HCT116 (cell line): ENCODE measurements around the gene APBA1. TPM values are rescaled to one million over a fixed set of nuclear protein-coding genes. Genes with fewer than 3 reads are reported as not detected.

Source experiments
- ATAC-seq: fragments of 200-7000 bp; cut with Tn5 transposase; 2 replicates; pipeline ENCODE4 v1.9.1; 2020; ENCODE audit warnings: mild to moderate bottlenecking, moderate library complexity
- BruUV-seq: library from RNA; stranded (reverse); fragments of 400-500 nt; replicated peaks from 2 replicates; lab custom pipeline; 2021; lab: Mats Ljungman, UMichigan
- CTCF ChIA-PET: fragments of 300-600 bp; sonication (Branson Sonifier 250); formaldehyde crosslinking; loops from one replicate; lab custom pipeline; 2021; ENCODE audit warnings: antibody characterized with exemption; lab: Charles Lee
- POLR2A ChIA-PET: fragments of 300-600, 350-600 bp; sonication (Branson Sonifier 250); formaldehyde crosslinking; loops from one replicate; lab custom pipeline; 2021; ENCODE audit warnings: antibody characterized with exemption; lab: Charles Lee
- RAD21 ChIA-PET, 2 experiments: fragments of 300-600 bp; sonication (Branson Sonifier 250); formaldehyde crosslinking; loops; one replicate each; lab custom pipeline; 2023; ENCODE audit warnings: low total read pairs in 2 of 2; ENCODE audit not compliant: uncharacterized antibody in 2 of 2, unreplicated experiment in 2 of 2, low non-redundant PET in 1 of 2; lab: Charles Lee
- DNase-seq: peaks from one replicate; pipeline ENCODE4 v3.0.0-alpha.2; 2010; ENCODE audit warnings: low read depth, low spot score
- H2AFZ ChIP-seq: fragments of 200-600 bp; shearing (Covaris generic), sonication (generic); 2 replicates; pipeline ENCODE4 v1.6.1; 2017; ENCODE audit warnings: low read depth, mixed run types, mixed read lengths, antibody characterized with exemption, low read length; ENCODE audit not compliant: poor library complexity, severe bottlenecking
- H3K27ac ChIP-seq: 2 replicates; pipeline ENCODE4 v1.5.1; 2012; ENCODE audit warnings: low read depth, low read length
- H3K27me3 ChIP-seq: fragments of 200-600 bp; sonication (generic); 2 replicates; pipeline ENCODE4 v1.6.1; 2016; ENCODE audit warnings: mixed run types, low read length, mixed read lengths; ENCODE audit not compliant: insufficient read depth
- H3K36me3 ChIP-seq, 2 experiments: fragments of 200-500 bp in 1 of 2; fragments of 200-600 bp in 1 of 2; sonication (Bioruptor generic) in 1 of 2; sonication (generic) in 1 of 2; 2 replicates each; pipeline versions ENCODE4 v1.5.1 to v1.6.1; 2014 to 2016; ENCODE audit warnings: low read length in 2 of 2, inconsistent platforms in 1 of 2, mixed read lengths in 1 of 2, mixed run types in 1 of 2; ENCODE audit not compliant: insufficient read depth in 2 of 2, control insufficient read depth in 1 of 2
- H3K4me1 ChIP-seq, 2 experiments: fragments of 200-600 bp in 1 of 2; sonication (generic) in 1 of 2; 2 replicates each; pipeline versions ENCODE4 v1.5.1 to v1.6.1; 2012 to 2017; ENCODE audit warnings: low read length in 2 of 2, inconsistent platforms in 1 of 2, mild to moderate bottlenecking in 1 of 2, mixed read lengths in 1 of 2, mixed run types in 1 of 2, moderate library complexity in 1 of 2; ENCODE audit not compliant: insufficient read depth in 2 of 2, control insufficient read depth in 1 of 2
- H3K4me2 ChIP-seq: fragments of 200-600 bp; sonication (generic); 2 replicates; pipeline ENCODE4 v1.6.1; 2017; ENCODE audit warnings: mixed run types, low read length, mixed read lengths
- H3K4me3 ChIP-seq, 2 experiments: fragments of 200-600 bp in 1 of 2; sonication (generic) in 1 of 2; replicated peaks in 1 of 2; 2 replicates each; pipeline ENCODE4 v1.5.1; 2011 to 2016; ENCODE audit warnings: low read length in 2 of 2, control low read depth in 1 of 2, low read depth in 1 of 2, mild to moderate bottlenecking in 1 of 2, mixed read lengths in 1 of 2, mixed run types in 1 of 2
- H3K79me2 ChIP-seq: fragments of 200-600 bp; sonication (generic); 2 replicates; pipeline ENCODE4 v1.6.1; 2017; ENCODE audit warnings: mild to moderate bottlenecking, mixed run types, low read length, moderate library complexity, mixed read lengths; ENCODE audit not compliant: insufficient read depth
- H3K9ac ChIP-seq: fragments of 200-600 bp; sonication (generic); 2 replicates; pipeline ENCODE4 v1.6.1; 2016; ENCODE audit warnings: low read length, mixed read lengths
- H3K9me2 ChIP-seq: fragments of 200-600 bp; sonication (generic), shearing (Covaris generic); 2 replicates; pipeline ENCODE4 v1.6.1; 2017; ENCODE audit warnings: mixed run types, mild to moderate bottlenecking, moderate library complexity; ENCODE audit not compliant: insufficient read depth
- H3K9me3 ChIP-seq, 2 experiments: fragments of 200-500 bp in 1 of 2; fragments of 200-600 bp in 1 of 2; sonication (Bioruptor generic) in 1 of 2; sonication (generic) in 1 of 2; 2 replicates each; pipeline ENCODE4 v1.6.1; 2014 to 2017; ENCODE audit warnings: low read length in 2 of 2, mixed read lengths in 2 of 2, inconsistent platforms in 1 of 2, low read depth in 1 of 2, mild to moderate bottlenecking in 1 of 2, mixed run types in 1 of 2, moderate library complexity in 1 of 2; ENCODE audit not compliant: control insufficient read depth in 1 of 2, insufficient read depth in 1 of 2
- H4K20me1 ChIP-seq: fragments of 200-600 bp; sonication (generic), shearing (Covaris generic); 2 replicates; pipeline ENCODE4 v1.6.1; 2017; ENCODE audit warnings: mixed run types, mild to moderate bottlenecking, moderate library complexity; ENCODE audit not compliant: insufficient read depth
- ATF3 ChIP-seq: IDR thresholded peaks from 2 replicates; pipeline ENCODE4 v1.6.1; 2012
- CEBPB ChIP-seq: IDR thresholded peaks from 2 replicates; pipeline ENCODE4 v1.6.1; 2012; ENCODE audit warnings: low read depth
- CTCF ChIP-seq, 3 experiments: fragments of 200-600 bp in 1 of 3; sonication (generic) in 1 of 3; IDR thresholded peaks in 2 of 3; conservative IDR thresholded peaks in 1 of 3; 2 replicates each; pipeline ENCODE4 v1.5.1; 2012 to 2017; ENCODE audit warnings: low read depth in 2 of 3, low read length in 2 of 3, antibody characterized with exemption in 1 of 3, borderline replicate concordance in 1 of 3, control low read depth in 1 of 3, mild to moderate bottlenecking in 1 of 3, mixed read lengths in 1 of 3, mixed run types in 1 of 3, moderate library complexity in 1 of 3; ENCODE audit not compliant: insufficient read depth in 1 of 3
- EGR1 ChIP-seq: IDR thresholded peaks from 2 replicates; pipeline ENCODE4 v1.6.1; 2012; ENCODE audit warnings: low read depth
- ELF1 ChIP-seq: IDR thresholded peaks from 2 replicates; pipeline ENCODE4 v1.6.1; 2012; ENCODE audit warnings: low read depth, borderline replicate concordance
- EZH2phosphoT487 ChIP-seq: fragments of 200-600 bp; IDR thresholded peaks from 2 replicates; pipeline ENCODE4 v1.6.1; 2018; ENCODE audit warnings: antibody characterized with exemption, borderline replicate concordance
- FOSL1 ChIP-seq: IDR thresholded peaks from 2 replicates; pipeline ENCODE4 v1.6.1; 2012; ENCODE audit warnings: low read depth
- JUND ChIP-seq: IDR thresholded peaks from 2 replicates; pipeline ENCODE4 v1.6.1; 2012
- MAX ChIP-seq: IDR thresholded peaks from 2 replicates; pipeline ENCODE4 v1.6.1; 2012
- POLR2A ChIP-seq: IDR thresholded peaks from 2 replicates; pipeline ENCODE4 v1.7.0; 2011; ENCODE audit warnings: borderline replicate concordance; ENCODE audit not compliant: insufficient read depth, insufficient read length; ENCODE audit errors: extremely low read depth
- POLR2AphosphoS5 ChIP-seq: IDR thresholded peaks from 2 replicates; pipeline ENCODE4 v1.6.1; 2011; ENCODE audit warnings: mild to moderate bottlenecking, low read depth, low read length, moderate library complexity
- SIN3A ChIP-seq: IDR thresholded peaks from 2 replicates; pipeline ENCODE4 v1.6.1; 2012; ENCODE audit warnings: low read depth
- TCF7L2 ChIP-seq: IDR thresholded peaks from 2 replicates; pipeline ENCODE4 v1.7.0; 2011; ENCODE audit warnings: borderline replicate concordance, inconsistent platforms; ENCODE audit not compliant: insufficient read depth, insufficient read length; ENCODE audit errors: extremely low read depth
- ZBTB33 ChIP-seq: IDR thresholded peaks from 2 replicates; pipeline ENCODE4 v1.6.1; 2011; ENCODE audit warnings: mild to moderate bottlenecking, low read length, moderate library complexity; ENCODE audit not compliant: insufficient replicate concordance; ENCODE audit errors: extremely low read depth
- ZFX ChIP-seq: fragments of 450-650 bp; IDR thresholded peaks from 2 replicates; pipeline ENCODE4 v1.6.1; 2017
- ZNF274 ChIP-seq: fragments of 200-500 bp; sonication (Bioruptor generic); IDR thresholded peaks from 2 replicates; pipeline ENCODE4 v1.6.1; 2014; ENCODE audit warnings: mild to moderate bottlenecking, low read depth, low read length, inconsistent platforms
- intact Hi-C: fragments of 100-400 bp; cut with micrococcal nuclease; formaldehyde crosslinking; loops from 2 replicates; pipeline ENCODE4 v1.10.0; 2022
- total RNA-seq: library from RNA; stranded (reverse); gene quantifications from one replicate; pipeline ENCODE4 v1.2.1, GENCODE V29; 2021; ENCODE audit not compliant: unreplicated experiment

Gene APBA1
- total RNA-seq, 1 experiment from 2014 or later, result 0.20 TPM

GRCh38 chr9:69532396-69532795 lies 139.8 kb downstream of the APBA1 start:
- ChIA-PET RAD21 (no interaction called here), CTCF (no interaction called here), POLR2A (no interaction called here)
- Histone ChIP-seq H3K27ac (no peak overlapping the region), H3K4me3 (no peak overlapping the region), H3K4me1 (no peaks in the 10 kb centered on the region), H3K27me3 (peaks cover 46% of the 10 kb centered on the region), H3K9ac (no peak overlapping the region), H3K9me3 (no peaks in the 10 kb centered on the region), H3K36me3 (no peaks in the 10 kb centered on the region), H2AFZ (no peak overlapping the region), H3K4me2 (no peak overlapping the region), H3K9me2 (no peaks in the 10 kb centered on the region), H4K20me1 (no peaks in the 10 kb centered on the region), H3K79me2 (no peaks in the 10 kb centered on the region)
- no TSS peak for BruUV-seq
- ATAC-seq, result no peak
- no peak for DNase-seq
- intact Hi-C loops, result no loop called here
- TF ChIP-seq FOSL1 (no peak), TCF7L2 (no peak), ZFX (no peak), CTCF (IDR thresholded peaks at IDR 0.05 in 2 of 3, conservative IDR thresholded peaks at IDR 0.05 in 1 of 3; ENCODE audit: borderline replicate concordance in 1 of 3, insufficient read depth in 1 of 3, low read depth in 2 of 3, low read length in 2 of 3) (no peak), EZH2phosphoT487 (no peak), POLR2AphosphoS5 (no peak), POLR2A (no peak), ELF1 (no peak)

- Histone ChIP-seq H4K20me1 (no peaks in the 10 kb centered on the region), H2AFZ (no peak overlapping the region), H3K9me3 (no peaks in the 10 kb centered on the region), H3K4me2 (no peak overlapping the region), H3K27me3 (peaks cover 33% of the 10 kb centered on the region), H3K36me3 (no peaks in the 10 kb centered on the region), H3K9ac (no peak overlapping the region), H3K4me3 (no peak overlapping the region), H3K9me2 (no peaks in the 10 kb centered on the region), H3K4me1 (no peaks in the 10 kb centered on the region), H3K79me2 (no peaks in the 10 kb centered on the region), H3K27ac (no peak overlapping the region)
- CTCF ChIA-PET, result no interaction called here
- intact Hi-C loops, result no loop called here
- no peak for ATAC-seq
- no peak for DNase-seq
- RAD21 ChIA-PET, result no interaction called here
- no TSS peak for BruUV-seq
- POLR2A ChIA-PET, result no interaction called here
- no peak for TF ChIP-seq JUND
- no peak for TF ChIP-seq POLR2A
- TF ChIP-seq ZNF274, result no peak
- no peak for TF ChIP-seq EGR1
- TF ChIP-seq EZH2phosphoT487, result no peak
- TF ChIP-seq ATF3, result no peak
- TF ChIP-seq MAX, result no peak
- TF ChIP-seq SIN3A, result no peak
- TF ChIP-seq FOSL1, result no peak
- no peak for TF ChIP-seq ZBTB33
- TF ChIP-seq ELF1, result no peak
- no peak for TF ChIP-seq CEBPB
These were observed 144.7 kb downstream of the APBA1 start for GRCh38 chr9:69527454-69527853.
